ENCODE results near the gene RPL36.
"Not testable (repeated sequence)": the region's sequence is repeated elsewhere in the genome, so short reads cannot be mapped to it uniquely, and the experiment has no call there.

RPL36 gene

DNA sequence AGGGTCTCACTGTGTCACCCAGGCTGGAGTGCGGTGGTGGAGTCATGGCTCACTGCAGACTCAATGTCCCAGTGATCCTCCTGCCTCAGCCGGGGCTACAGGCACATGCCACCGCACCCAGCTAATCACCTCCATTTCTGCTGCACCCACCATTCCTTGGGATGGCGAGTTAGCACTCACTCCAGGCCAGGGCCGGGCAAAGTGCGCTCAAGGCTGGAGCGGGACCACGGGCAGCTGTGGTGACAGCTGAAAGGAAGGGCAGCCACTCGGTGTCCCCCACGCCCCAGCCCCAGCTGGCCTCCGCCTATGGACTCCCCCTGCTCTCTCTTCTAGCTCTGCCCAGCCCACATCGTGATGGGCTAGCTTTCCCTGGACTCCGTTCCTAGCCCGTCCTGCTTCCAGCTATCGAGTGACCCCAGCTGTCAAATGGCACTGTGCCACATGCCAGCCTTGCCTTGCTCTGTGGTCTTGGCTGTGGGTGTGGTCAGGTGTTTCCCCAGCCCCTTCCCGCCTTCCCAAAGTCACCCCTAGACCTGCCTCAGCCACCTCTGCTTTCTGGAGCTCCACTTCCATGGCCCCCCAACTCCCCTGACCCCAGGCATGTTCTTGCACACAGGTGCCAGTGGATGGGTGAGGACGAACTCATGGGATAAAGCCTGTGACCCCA lies 13.9 kb upstream of the RPL36 start:
- DNase-seq = no peak

DNA sequence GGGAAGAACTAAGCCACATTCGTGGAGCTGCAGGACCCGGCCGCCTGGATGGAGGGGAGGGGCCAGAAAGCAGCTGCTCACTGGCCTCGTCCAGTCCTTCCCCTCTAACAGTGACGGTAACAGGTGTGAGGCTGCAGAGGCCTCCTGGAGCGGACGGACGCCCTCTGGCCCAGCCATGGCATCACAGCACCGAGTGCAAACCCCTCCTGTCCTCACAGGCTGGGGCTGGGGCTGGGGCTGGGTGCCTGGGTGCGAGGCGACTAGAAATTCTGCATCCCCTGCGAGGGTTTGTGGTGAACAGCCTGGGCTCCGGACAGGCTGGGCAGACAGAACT lies 13.4 kb upstream of the RPL36 start:
- DNase-seq = no peak

DNA sequence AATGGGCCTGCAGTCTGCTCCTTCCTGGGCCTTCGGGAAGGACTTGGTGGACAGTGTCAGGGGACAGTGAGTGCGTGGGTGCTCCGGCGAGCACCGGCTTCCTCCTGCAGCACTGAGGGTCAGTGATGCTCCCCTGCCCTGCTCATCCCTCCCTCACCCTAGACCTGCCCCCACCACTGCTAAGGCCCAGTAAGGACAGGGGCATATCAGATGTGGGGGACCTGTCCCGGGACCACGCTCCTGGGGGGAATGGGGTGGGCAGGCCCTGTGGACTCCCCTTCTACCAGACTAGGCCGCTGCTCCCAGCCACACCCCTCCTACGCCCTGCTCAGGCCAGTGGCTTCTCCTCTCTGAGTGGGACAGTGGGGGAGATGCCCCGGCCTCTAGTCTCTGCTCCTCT lies 13.0 kb upstream of the RPL36 start:
- DNase-seq = no peak

DNA sequence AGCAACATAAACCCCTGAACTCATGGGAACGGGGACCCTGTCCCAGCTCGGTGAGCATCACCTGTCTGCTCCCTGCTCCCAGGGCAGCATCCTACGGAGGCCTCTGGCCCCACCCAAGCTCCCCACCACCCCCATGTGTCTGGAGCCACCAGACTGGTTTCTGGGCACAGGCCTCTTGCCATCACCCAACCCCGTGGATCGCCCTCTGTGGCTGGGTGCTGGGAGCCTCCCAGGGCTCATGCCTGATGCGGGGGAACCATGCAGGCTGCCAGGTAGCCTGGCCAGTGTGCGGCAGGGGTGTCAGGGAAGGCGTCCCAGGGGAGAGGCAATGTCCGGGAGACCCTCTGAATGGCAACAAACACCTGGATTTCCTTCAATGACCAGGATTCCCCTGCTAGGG lies 12.5 kb upstream of the RPL36 start:
- DNase-seq = no peak

DNA sequence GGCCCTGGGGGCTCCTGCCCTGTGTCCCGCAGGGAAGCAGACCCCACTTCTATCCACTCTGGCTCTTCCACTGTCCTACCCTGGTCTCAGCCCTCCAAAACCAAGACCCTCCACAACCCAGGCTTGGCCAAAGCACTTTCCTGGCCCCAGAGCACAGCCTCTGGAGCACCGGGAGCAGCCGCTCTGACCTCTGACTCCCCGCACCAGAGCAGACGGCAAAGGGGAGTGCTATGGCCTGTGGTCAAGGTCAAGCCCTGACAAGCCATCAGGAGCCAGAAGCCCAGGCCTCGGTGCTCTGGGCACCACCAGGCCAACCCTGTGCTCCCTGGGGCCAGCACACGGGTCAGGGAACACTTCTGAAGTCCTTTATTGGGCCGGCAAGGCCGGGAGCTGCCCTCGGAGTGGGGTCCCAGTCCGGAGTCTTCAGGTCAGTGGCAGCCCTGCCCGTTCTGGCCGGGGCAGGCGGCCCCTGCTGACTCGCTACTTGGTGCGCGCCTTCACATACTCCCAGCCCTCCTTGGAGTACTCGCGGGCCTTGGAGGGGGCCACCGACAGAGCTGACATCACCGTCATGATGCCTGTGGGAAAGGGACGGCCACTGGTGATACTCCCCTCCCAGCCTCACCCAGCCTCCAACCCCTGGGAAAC lies 11.9 kb upstream of the RPL36 start:
- DNase-seq = no peak

DNA sequence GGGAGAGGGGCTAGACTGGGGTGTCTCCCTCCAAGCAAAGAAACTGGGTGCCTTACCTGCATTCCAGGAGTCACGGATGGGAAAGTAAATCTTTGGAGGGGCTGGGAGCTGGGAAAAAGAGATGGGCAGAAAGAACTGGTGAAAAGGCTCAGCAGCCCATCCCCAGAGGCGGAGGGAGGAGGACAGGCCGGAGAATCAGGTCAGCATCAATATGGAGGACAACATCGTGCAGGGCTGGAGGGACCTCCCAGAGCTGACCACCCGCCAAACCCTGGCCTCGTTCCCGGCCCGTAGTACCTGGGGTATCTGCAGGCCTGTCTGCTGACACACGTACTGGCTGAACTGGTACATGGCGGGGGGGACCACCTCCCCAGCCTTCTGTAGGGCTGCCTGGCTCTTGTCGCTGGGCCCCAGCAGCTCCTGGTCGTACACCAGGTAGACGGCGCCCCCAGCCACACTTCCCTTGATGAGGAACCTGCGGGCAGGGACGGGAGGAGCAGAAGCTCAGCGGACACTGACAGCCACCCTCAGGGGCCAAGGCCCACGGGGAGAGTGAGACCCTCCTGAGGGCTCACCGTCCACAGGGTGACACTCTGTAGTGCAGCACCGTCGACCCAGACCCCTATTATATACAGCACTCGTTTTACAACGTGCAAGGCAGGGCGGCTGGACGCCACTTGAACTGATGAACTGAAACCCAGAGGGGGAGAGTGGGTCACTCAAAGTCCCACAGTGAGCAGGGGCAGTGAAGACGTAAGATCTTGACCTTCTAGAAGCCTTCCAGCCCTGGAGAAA lies 10.6 kb upstream of the RPL36 start:
- DNase-seq = no peak

DNA sequence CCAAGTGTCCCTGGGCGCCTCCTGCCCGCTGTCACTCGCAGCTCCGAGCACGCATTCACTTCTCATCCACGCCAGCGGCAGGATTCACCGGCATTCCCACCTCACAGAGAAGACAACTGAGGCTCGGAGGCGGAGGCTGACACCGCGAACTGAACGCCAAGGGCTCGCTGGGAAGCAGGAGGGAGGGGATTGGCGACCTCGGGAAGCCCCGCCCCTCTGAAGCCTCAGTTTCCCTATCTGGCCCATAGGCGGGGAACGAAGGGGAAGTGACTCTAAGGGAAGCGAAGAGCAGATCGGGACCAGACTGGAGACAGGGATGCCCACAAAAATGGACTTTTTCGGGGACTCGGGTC lies 10.0 kb upstream of the RPL36 start:
- DNase-seq = no peak

DNA sequence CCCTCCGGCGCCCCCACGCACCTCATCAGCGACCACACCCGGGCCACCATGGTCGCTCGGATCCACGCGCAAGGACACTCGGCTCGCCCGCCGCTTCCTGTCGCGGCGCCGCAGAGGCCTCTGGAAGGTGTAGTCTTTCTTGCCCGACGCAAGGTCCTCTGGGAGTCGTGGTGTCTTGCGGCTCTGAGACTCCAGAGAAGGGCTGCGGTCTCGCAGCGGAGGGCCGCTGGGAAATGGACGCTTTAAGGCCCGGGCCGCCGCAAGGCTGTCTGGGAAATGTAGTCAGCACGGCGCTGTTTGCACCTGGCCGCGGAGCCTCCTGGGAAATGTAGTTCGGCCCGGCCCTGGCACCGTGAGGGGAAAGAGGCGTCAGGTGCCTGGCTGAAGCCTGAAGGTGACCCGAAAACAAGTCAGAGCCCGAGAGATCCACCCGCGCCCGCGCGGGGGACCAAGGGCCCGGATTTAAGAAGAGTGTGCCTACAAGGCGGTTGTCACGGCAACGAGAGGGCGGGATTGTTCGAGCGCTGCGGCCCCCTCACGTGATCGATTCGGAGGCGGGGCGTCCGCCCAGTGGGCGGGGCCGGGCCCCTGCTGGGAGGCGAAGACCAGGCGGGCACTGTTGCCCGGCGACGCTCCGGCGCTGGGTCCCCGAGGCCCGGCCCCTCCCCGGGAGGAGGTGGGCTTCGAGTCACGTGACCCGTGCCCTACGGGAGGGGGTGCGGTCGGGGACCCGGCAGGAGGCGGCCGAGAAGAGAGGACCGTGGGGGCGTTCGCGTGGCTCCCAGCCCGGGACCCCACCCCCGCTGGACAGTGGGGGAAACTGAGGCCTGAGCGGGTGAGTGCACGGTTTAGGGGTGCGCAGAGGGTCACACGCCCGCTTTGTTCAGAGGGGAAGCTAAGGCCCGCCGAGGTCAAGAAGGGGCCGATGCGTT lies 9.4 kb upstream of the RPL36 start, which contains the start of the genes HSD11B1L and MICOS13:
Gene HSD11B1L, plus strand, starts transcription at position 591 of the 932 bp plus-strand sequence. CDS start 3,806 bp downstream, outside the sequence.
Gene MICOS13, minus strand, starts transcription at position 80 of the 932 bp plus-strand sequence. Its CDS starts 30 bp downstream, at position 50.
- peak; percentile 95 for DNase-seq

DNA sequence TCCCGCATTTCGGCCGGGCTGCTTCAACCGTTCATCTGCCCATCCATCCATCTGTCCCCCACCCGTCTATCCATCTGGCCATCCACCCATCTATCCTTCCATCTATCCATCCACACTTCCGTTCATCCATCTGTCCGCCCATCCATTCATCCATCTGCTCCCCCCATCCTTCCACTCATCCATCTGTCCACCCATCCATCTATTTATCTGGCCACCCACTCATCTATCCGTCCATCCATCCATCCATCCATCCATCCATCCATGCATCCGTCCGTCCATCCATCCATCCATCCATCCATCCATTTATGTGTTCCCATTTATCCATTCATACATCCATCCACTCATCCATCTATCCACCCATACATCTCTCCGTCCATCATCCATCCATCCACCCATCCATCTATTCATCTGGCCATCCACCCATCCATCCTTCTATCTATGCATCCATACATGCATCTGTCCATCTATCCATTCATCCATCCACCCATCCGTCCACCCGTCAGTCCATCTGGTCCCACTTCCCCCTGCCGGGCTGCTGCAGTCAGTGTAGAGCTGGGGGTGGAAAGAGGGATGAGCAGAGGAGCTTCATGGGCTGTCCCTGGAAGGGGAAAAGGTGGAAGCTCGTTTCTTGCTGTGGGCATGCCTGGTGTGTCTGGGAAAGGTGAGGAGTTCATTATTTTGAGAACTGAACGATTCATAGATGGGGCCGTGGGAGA lies 8.5 kb upstream of the RPL36 start:
- no peak for DNase-seq

DNA sequence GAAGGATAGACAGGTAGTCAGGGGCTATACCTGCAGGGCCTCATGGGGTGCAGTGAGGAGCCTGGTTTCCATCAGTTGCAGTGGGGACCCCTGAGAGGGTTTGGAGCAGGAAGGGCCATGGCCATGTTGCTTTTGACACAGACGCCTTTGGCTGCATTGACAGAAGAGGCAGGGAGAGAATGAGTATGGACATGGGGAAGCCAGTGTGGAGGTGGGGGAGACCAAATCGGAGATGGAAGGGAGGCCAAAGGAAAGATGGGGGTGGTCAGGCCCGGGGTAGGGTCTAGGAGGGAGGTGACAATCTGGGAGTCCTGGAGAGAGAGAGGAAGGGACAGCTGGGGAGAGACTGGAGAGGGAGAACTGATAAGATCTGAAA lies 8.0 kb upstream of the RPL36 start:
- DNase-seq = no peak

DNA sequence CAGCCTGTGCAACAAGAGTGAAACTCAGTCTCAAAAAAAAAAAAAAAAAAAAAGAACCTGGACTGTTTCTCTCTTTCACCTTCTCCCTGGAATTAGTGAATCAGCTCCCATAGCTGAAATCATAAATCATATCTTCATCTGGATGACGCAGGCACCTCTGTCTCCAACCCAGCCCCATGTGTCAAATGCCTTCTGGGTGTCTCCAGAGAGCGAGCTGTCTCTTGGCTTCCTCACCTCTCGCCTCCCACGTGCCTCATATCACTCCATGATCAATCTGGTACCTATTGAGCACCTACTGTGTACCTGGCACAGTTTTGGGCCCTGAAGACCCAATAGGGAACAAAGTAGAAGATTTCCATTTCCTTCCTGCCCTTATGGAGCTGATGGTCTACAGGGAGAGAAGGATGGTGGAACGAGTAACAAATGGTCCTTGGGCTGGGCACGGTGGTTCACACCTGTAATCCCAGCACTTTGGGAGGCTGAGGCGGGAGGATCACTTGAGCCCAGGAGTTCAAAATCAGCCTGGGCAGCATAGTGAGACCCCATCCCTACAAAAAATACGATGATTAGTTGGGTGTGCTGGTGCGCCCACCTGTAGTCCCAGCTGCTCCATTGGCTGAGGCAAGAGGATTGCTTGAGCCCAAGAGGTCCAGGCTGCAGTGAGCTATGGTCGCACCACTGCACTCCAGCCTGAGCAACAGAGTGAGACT lies 6.8 kb upstream of the RPL36 start:
- DNase-seq = no peak

DNA sequence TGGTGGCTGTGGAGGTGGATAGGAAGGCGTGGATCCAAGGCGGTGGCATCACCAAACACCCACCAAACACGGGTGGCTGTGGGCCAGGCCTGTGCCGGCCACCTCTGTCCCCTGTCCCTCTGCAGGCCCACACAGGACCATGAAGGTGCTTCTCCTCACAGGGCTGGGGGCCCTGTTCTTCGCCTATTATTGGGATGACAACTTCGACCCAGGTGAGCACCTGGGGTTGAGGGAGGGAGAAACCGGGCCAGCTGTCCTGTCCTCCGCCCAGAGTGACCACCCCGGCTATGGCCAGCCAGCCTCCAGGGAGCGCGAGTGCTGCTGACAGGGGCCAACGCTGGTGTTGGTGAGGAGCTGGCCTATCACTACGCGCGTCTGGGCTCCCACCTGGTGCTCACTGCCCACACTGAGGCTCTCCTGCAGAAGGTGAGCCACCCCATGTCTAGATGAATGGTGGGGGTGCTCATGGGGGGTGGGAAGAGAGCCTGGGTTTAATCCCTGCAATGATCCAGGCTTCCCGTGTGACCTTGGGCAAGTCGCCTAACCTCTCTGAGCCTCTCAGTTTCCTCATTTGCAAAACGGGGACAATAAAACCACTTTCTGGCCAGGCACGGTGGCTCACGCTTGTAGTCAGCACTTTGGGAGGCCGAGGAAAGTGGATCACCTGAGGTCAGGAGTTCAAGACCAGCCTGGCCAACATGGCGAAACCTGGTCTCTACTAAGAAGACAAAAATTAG lies 5.2 kb upstream of the RPL36 start:
- DNase-seq = no peak

DNA sequence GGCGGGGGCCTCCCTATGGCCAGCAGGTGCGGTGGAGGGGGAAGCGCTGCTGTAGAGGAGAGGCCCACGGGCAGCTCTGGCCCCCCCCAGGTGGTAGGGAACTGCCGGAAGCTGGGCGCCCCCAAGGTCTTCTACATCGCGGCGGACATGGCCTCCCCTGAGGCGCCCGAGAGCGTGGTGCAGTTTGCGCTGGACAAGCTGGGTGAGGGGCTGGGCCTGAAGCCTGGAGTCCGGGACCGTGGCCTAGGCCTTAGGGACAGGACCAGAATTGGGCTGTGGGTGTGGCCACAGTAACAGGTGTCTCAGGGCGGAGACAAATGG lies 3.8 kb upstream of the RPL36 start:
- no peak for DNase-seq

DNA sequence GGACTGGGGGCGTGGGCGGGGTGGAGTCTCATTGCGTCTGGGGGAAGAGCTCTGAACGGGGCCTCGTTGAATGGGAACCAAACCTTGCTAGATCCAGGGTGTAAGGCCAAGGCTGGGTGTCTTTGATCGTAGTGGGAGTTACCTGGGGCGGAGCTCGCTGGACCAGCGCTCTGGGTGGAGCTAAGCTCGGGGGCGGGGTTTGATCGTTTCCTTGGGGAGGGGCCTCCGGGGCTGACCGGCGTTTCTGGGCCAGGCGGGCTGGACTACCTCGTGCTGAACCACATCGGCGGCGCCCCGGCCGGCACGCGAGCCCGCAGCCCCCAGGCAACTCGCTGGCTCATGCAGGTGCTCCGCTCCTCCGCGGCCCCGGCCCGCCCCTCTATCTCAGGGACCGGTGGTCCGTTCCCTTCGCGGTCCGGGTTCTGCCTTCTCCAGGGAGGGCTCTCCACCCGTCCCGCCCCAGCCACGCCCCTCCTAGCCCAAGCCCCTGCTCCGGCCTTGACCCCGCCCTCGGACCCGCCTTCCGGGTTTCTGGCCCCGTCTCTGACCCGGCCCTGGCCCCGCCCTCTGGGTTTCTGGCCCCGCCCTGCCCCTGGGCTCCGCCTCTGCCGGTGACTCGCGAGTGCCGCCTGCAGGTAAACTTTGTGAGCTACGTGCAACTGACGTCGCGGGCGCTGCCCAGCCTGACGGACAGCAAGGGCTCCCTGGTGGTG lies 3.3 kb upstream of the RPL36 start:
- DNase-seq = peak; percentile 90

DNA sequence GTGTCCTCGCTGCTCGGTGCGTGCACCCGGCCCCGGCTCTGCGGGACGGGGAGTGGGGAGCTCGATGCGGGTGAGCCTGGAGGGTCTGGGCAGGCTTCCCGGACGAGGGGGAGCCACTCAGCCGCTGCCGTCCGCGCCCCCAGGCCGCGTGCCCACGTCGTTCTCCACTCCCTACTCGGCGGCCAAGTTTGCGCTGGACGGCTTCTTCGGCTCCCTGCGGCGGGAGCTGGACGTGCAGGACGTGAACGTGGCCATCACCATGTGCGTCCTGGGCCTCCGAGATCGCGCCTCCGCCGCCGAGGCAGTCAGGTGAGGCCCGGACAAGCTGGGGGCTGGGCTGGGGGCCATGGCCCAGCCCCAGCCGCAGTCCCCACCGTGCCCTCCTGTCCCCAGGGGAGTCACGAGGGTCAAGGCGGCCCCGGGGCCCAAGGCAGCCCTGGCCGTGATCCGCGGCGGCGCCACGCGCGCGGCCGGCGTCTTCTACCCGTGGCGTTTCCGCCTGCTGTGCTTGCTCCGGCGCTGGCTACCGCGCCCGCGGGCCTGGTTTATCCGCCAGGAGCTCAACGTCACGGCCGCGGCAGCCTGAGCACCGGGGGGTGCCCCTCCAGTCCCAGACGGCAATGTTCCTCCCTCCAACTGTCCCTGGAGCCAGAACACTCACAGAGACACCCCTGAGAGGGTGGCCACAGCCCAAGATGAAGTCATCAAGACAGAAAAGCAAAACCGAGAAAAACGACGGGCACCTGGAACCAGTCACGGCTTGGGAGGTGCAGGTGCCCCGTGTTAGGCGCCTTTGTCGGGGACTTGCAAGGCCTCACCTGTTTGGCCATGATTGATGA lies 2.5 kb upstream of the RPL36 start:
- DNase-seq = no peak

DNA sequence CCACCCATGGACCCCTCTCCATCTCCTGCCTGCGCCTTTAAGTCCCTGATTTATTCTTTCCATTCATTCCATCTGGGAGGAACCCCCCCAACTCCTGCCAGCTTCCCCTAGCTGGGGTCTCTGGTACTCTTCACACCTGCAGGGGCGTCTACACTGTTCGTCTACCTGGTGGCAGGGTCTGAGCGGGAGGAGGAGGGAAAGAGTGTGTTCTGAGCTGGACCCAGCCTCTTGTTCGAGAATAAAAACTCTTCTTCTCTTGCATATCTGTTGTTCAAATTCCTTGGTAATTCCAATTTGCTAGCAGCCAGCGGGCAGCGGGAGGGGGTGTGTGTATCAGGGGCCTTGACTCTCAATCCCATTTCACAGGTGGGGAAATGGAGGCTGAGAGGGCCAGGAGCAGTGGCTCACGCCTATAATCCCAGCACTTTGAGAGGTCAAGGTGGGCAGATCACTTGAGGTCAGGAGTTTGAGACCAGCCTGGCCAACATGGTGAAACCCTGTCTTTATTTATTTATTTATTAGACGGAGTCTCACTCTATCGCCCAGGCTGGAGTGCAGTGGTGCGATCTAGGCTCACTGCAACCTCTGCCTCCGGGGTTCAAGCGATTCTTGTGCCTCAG lies 1.7 kb upstream of the RPL36 start:
- DNase-seq = not testable (repeated sequence)

DNA sequence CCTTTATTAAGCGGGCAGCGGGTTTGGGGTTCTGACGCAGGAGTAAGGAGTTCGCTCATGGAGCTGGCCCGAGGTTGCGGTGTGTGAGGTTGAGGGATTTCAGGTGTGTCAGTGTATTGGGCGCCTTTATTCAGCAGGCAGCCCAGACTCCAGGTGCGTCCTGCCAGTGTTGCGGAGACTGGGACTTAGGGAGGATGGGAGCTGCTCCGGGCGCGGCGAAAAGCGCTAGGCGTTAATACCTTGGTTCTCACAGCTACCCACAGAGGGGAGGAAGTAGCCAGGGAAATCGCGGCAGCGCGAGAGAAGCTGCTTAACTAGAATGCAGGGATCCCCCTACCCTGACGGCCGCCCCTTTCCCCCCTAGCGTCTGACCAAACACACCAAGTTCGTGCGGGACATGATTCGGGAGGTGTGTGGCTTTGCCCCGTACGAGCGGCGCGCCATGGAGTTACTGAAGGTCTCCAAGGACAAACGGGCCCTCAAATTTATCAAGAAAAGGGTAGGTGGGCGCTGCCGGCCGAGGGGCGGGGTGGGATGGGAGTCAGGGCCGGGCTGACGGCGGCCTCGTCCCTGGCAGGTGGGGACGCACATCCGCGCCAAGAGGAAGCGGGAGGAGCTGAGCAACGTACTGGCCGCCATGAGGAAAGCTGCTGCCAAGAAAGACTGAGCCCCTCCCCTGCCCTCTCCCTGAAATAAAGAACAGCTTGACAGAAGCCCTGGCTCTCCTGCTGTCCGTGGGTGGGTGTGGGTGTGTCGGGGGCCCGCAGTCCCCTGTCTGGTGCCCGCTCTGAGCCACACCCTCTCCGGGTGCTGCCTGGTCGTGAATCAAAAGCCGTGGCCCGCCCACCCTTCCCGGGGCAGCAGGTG lies 1.1 kb downstream of the RPL36 start:
- DNase-seq = peak; percentile 65
